Liver (tissue), 9 donors: Measurements from ENCODE around the gene UBAP2L. TPM values are rescaled to one million over a fixed set of nuclear protein-coding genes. Genes with fewer than 3 reads are reported as not detected.

Experiments
- DNase-seq: peaks from one replicate; pipeline ENCODE4 v3.0.0-alpha.2; 2017; ENCODE audit warnings: low spot score
- H3K27ac ChIP-seq, 2 donors: one replicate each; pipeline ENCODE4 v1.7.0; 2013; ENCODE audit warnings: inconsistent platforms in 2 of 2, low read length in 2 of 2, control low read depth in 1 of 2, low read depth in 1 of 2, mild to moderate bottlenecking in 1 of 2
- H3K27me3 ChIP-seq, 4 donors: one replicate each; pipeline versions ENCODE4 v1.6.1 to v1.7.0; 2013; ENCODE audit warnings: low read length in 3 of 4, inconsistent platforms in 1 of 4, mild to moderate bottlenecking in 1 of 4, moderate library complexity in 1 of 4; ENCODE audit not compliant: control insufficient read depth in 4 of 4, insufficient read depth in 4 of 4
- H3K36me3 ChIP-seq, 4 donors: one replicate each; pipeline versions ENCODE4 v1.6.1 to v1.7.0; 2013; ENCODE audit warnings: low read length in 3 of 4, mild to moderate bottlenecking in 3 of 4, low read depth in 1 of 4, moderate library complexity in 1 of 4; ENCODE audit not compliant: control insufficient read depth in 4 of 4, insufficient read depth in 3 of 4
- H3K4me1 ChIP-seq, 4 donors: one replicate each; pipeline versions ENCODE4 v1.6.1 to v1.7.0; 2013; ENCODE audit warnings: low read length in 3 of 4, mild to moderate bottlenecking in 3 of 4, moderate library complexity in 1 of 4; ENCODE audit not compliant: control insufficient read depth in 4 of 4, insufficient read depth in 4 of 4
- H3K4me3 ChIP-seq, 3 donors: one replicate each; pipeline versions ENCODE4 v1.6.1 to v1.7.0; 2013; ENCODE audit warnings: low read length in 3 of 3, control low read depth in 1 of 3, low read depth in 1 of 3, mild to moderate bottlenecking in 1 of 3
- H3K9ac ChIP-seq, 2 donors: one replicate each; pipeline ENCODE4 v1.7.0; 2013; ENCODE audit warnings: low read length in 2 of 2, mild to moderate bottlenecking in 2 of 2, moderate library complexity in 2 of 2, control low read depth in 1 of 2, low read depth in 1 of 2
- H3K9me3 ChIP-seq, 4 donors: one replicate each; pipeline versions ENCODE4 v1.6.1 to v1.7.0; 2013; ENCODE audit warnings: low read length in 3 of 4; ENCODE audit not compliant: control insufficient read depth in 4 of 4
- ATF3 ChIP-seq: IDR thresholded peaks from 2 replicates; pipeline ENCODE4 v1.6.1; 2016; ENCODE audit warnings: antibody characterized with exemption
- EGR1 ChIP-seq, 2 donors: IDR thresholded peaks; 2 replicates each; pipeline ENCODE4 v1.6.1; 2016 to 2018; ENCODE audit warnings: antibody characterized with exemption in 2 of 2, low read depth in 2 of 2
- FOXA2 ChIP-seq: IDR thresholded peaks from 2 replicates; pipeline ENCODE4 v1.6.1; 2016; ENCODE audit warnings: antibody characterized with exemption
- GABPA ChIP-seq, 2 donors: IDR thresholded peaks in 1 of 2; conservative IDR thresholded peaks in 1 of 2; 2 replicates each; pipeline ENCODE4 v1.6.1; 2016; ENCODE audit warnings: antibody characterized with exemption in 2 of 2, mild to moderate bottlenecking in 1 of 2, moderate library complexity in 1 of 2
- HNF4G ChIP-seq: IDR thresholded peaks from 2 replicates; pipeline ENCODE4 v1.6.1; 2016; ENCODE audit warnings: antibody characterized with exemption
- JUND ChIP-seq, 2 donors: IDR thresholded peaks; 2 replicates each; pipeline ENCODE4 v1.6.1; 2016; ENCODE audit warnings: antibody characterized with exemption in 2 of 2
- NR2F2 ChIP-seq: IDR thresholded peaks from 2 replicates; pipeline ENCODE4 v1.6.1; 2016; ENCODE audit warnings: antibody characterized with exemption
- RAD21 ChIP-seq, 2 donors: IDR thresholded peaks; 2 replicates each; pipeline ENCODE4 v1.6.1; 2016; ENCODE audit warnings: antibody characterized with exemption in 2 of 2, mild to moderate bottlenecking in 2 of 2
- REST ChIP-seq: IDR thresholded peaks from 2 replicates; pipeline ENCODE4 v1.6.1; 2016; ENCODE audit warnings: antibody characterized with exemption, mild to moderate bottlenecking
- SP1 ChIP-seq: IDR thresholded peaks from 2 replicates; pipeline ENCODE4 v1.6.1; 2018; ENCODE audit warnings: antibody characterized with exemption, mild to moderate bottlenecking
- TAF1 ChIP-seq: conservative IDR thresholded peaks from 2 replicates; pipeline ENCODE4 v1.6.1; 2016; ENCODE audit warnings: antibody characterized with exemption, mild to moderate bottlenecking
- ZBTB33 ChIP-seq: IDR thresholded peaks from 2 replicates; pipeline ENCODE4 v1.6.1; 2016; ENCODE audit warnings: antibody characterized with exemption
- WGBS: extraction: QIAGEN DNeasy Blood & Tissue Kit; methylation state at CpG from one replicate; pipeline ENCODE4 v1.1.7; 2013; 5-methylcytosine and 5-hydroxymethylcytosine counted together
- polyA plus RNA-seq, 2 donors: library from polyadenylated mRNA; stranded (reverse) in 1 of 2; unstranded in 1 of 2; fragments of 200-250 nt in 1 of 2; fragments of >200 nt in 1 of 2; fragmentation: Nextera tagmentation in 1 of 2; extraction: Ambion mirVana in 1 of 2; gene quantifications; one replicate each; pipeline versions ENCODE4 v1.2.1 to v1.2.3, GENCODE V29; 2013 to 2015
- total RNA-seq, 2 donors: library from RNA; depleted of rRNA; stranded (reverse); fragments of >200 nt; gene quantifications; one replicate each; pipeline ENCODE4 v1.2.3, GENCODE V29; 2014
- TF ChIP-seq, protein P1 (sequence below): fragments of 150-350 bp; IDR thresholded peaks from 2 replicates; pipeline ENCODE4 v1.5.1; 2017; ENCODE audit warnings: improper control_type of control experiment, low read depth, low read length; ENCODE audit not compliant: missing input control
- donor health status: healthy.
- donor health status: healthy.
- donor health status: healthy.
- donor health status: healthy.
- donor health status: healthy.

Gene UBAP2L
- total and polyA plus RNA-seq, 4 donors, result 24.3 to 51.0 (median 34.1) TPM

DNA sequence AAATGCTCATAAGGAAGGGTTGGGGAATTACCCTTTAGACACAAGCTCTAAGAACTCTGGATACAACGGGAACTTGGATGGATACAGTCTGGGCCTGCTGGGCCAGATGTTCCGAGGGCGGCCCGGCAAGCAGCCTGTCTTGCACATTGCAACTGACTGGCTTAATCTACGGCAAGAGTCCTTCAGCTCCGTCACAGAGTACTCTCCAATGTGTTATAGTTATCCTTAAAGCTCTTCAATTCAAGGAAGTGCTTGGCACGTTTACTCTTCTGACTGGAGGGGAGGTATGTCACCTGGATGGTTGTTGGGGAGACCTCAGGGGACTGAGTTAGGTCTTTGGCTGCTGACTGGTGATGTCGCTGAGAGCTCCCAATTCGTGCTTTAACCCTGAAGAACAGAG lies 13.5 kb upstream of the UBAP2L start:
- Histone ChIP-seq H3K36me3 (peaks cover 23 to 58% (median 42%) of the 10 kb centered on the region in 4 donors), H3K27ac (no peak overlapping the region), H3K4me1 (no peaks in the 10 kb centered on the region), H3K4me3 (no peak overlapping the region), H3K9ac (no peak overlapping the region), H3K9me3 (no peaks in the 10 kb centered on the region), H3K27me3 (no peaks in the 10 kb centered on the region)
- WGBS, result 92% methylated on average over 9 of the region's 9 CpGs
- TF ChIP-seq ATF3 (no peak), GABPA (IDR thresholded peaks at IDR 0.05 in 1 of 2, conservative IDR thresholded peaks at IDR 0.05 in 1 of 2) (no peak), HNF4G (no peak)
- TF ChIP-seq, protein P1, sequence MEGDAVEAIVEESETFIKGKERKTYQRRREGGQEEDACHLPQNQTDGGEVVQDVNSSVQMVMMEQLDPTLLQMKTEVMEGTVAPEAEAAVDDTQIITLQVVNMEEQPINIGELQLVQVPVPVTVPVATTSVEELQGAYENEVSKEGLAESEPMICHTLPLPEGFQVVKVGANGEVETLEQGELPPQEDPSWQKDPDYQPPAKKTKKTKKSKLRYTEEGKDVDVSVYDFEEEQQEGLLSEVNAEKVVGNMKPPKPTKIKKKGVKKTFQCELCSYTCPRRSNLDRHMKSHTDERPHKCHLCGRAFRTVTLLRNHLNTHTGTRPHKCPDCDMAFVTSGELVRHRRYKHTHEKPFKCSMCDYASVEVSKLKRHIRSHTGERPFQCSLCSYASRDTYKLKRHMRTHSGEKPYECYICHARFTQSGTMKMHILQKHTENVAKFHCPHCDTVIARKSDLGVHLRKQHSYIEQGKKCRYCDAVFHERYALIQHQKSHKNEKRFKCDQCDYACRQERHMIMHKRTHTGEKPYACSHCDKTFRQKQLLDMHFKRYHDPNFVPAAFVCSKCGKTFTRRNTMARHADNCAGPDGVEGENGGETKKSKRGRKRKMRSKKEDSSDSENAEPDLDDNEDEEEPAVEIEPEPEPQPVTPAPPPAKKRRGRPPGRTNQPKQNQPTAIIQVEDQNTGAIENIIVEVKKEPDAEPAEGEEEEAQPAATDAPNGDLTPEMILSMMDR, result no peak
- no peak for DNase-seq

DNA sequence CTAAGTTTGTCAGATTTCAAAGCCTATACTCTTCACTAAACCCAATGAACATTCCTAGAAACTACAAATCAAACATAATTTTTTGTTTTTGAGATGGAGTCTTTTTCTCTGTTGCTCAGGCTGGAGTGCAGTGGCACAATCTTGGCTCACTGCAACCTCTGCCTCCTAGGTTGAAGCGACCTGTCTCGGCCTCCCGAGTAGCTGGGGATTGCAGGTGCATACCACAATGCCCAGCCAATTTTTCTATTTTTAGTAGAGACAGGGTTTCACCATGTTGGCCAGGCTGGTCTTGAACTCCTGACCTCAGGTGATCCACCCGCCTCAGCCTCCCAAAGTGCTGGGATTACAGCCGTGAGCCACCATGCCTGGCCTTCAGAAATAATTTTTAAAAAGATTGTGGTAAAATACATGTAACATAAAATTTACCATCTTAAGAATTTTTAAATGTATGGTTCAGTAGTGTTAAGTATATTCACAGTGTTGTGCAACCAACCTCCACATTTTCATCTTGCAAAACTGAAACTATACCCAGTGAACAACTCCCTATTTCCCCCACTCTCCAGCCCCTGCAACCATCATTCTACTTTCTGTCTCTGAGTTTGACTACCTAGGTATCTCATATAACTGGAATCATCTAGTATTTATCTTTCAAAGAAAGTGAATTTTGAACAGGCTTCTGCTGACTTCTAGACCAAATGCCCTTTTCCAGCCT lies 11.9 kb upstream of the UBAP2L start:
- WGBS, result 79% methylated on average over 5 of the region's 5 CpGs
- Histone ChIP-seq H3K27me3 (no peaks in the 10 kb centered on the region), H3K36me3 (peaks cover 25 to 74% (median 55%) of the 10 kb centered on the region in 4 donors), H3K27ac (no peak overlapping the region), H3K4me3 (no peak overlapping the region), H3K9ac (no peak overlapping the region), H3K9me3 (no peaks in the 10 kb centered on the region), H3K4me1 (no peaks in the 10 kb centered on the region)
- DNase-seq, result no peak
- TF ChIP-seq NR2F2, result no peak
- no peak for TF ChIP-seq JUND (IDR thresholded peaks at IDR 0.05)
- TF ChIP-seq RAD21 (IDR thresholded peaks at IDR 0.05), result no peak
- TF ChIP-seq SP1, result no peak
- TF ChIP-seq ZBTB33, result no peak
- TF ChIP-seq ATF3, result no peak
- no peak for TF ChIP-seq EGR1 (IDR thresholded peaks at IDR 0.05; ENCODE audit: low read depth in 2 of 2)
- no peak for TF ChIP-seq REST
- no peak for TF ChIP-seq TAF1
- TF ChIP-seq FOXA2, result no peak
- TF ChIP-seq HNF4G, result no peak
